Urinary bladder (tissue), 4 donors: Measurements from ENCODE around the gene LAMB2. TPM values are rescaled to one million over a fixed set of nuclear protein-coding genes. Genes with fewer than 3 reads are reported as not detected.

Experiments
- DNase-seq: peaks from one replicate; pipeline ENCODE4 v3.0.0-alpha.2; 2015; ENCODE audit errors: extremely low spot score
- H3K27ac ChIP-seq: one replicate; pipeline ENCODE4 v1.5.1; 2013; ENCODE audit warnings: low read depth, mild to moderate bottlenecking, moderate library complexity
- H3K36me3 ChIP-seq: one replicate; pipeline ENCODE4 v1.6.1; 2013; ENCODE audit warnings: mild to moderate bottlenecking, moderate library complexity; ENCODE audit not compliant: insufficient read depth
- H3K4me1 ChIP-seq: one replicate; pipeline ENCODE4 v1.6.1; 2013; ENCODE audit warnings: mild to moderate bottlenecking, moderate library complexity; ENCODE audit not compliant: insufficient read depth
- H3K4me3 ChIP-seq: one replicate; pipeline ENCODE4 v1.5.1; 2013; ENCODE audit warnings: low read depth, low read length
- WGBS: extraction: QIAGEN DNeasy Blood & Tissue Kit; methylation state at CpG from one replicate; pipeline ENCODE4 v1.1.7; 2013; 5-methylcytosine and 5-hydroxymethylcytosine counted together
- polyA plus RNA-seq: library from polyadenylated mRNA; stranded (reverse); fragments of 200-250 nt; gene quantifications from one replicate; pipeline ENCODE4 v1.2.3, GENCODE V29; 2013
- small RNA-seq: library from RNA; depleted of rRNA; stranded (forward); fragments of <200 nt; gene quantifications from one replicate; pipeline ENCODE3, GENCODE V24; 2014
- total RNA-seq: library from RNA; depleted of rRNA; stranded (reverse); fragments of >200 nt; gene quantifications from one replicate; pipeline ENCODE4 v1.2.3, GENCODE V29; 2014
- donor health status: healthy with polysubstance abuse.
- donor health status: healthy.

LAMB2 gene
- total and polyA plus RNA-seq, 2 donors: 366 to 429 TPM

- no peak overlapping the region for H3K27ac ChIP-seq
- no peak for DNase-seq
- peaks cover 8% of the 10 kb centered on the region for H3K36me3 ChIP-seq
- H3K4me1 ChIP-seq: peaks cover 2% of the 10 kb centered on the region
- 89% methylated on average over 13 of the region's 13 CpGs for WGBS
- no peak overlapping the region for H3K4me3 ChIP-seq
These were observed 33.8 kb downstream of the LAMB2 start for GRCh38 chr3:49098910-49099630.

- WGBS: 49% methylated on average over 5 of the region's 5 CpGs
- Histone ChIP-seq H3K27ac (no peak overlapping the region), H3K4me1 (no peaks in the 10 kb centered on the region), H3K4me3 (no peak overlapping the region), H3K36me3 (peaks cover 8% of the 10 kb centered on the region)
- DNase-seq: no peak
These were observed 34.4 kb downstream of the LAMB2 start for GRCh38 chr3:49098429-49098828.

- under 1% methylated on average over 65 of the region's 65 CpGs for WGBS
- Histone ChIP-seq H3K4me1 (no peaks in the 10 kb centered on the region), H3K27ac (peak within 1 kb of the TSS; percentile 96), H3K4me3 (peak within 1 kb of the TSS; percentile 76), H3K36me3 (no peaks in the 10 kb centered on the region)
- DNase-seq: peak; percentile 98
These were observed 38.7 kb downstream of the LAMB2 start, which contains the start of gene QRICH1 for GRCh38 chr3:49093853-49094767. Gene QRICH1 (minus strand): TSS chr3:49094071. CDS start chr3:49077017, 17,054 bp downstream.

GRCh38 chr3:49092938-49093852 lies 39.7 kb downstream of the LAMB2 start:
- H3K4me1 ChIP-seq: no peaks in the 10 kb centered on the region
- WGBS: under 1% methylated on average over 86 of the region's 86 CpGs

GRCh38 chr3:49081429-49081828 lies 51.4 kb downstream of the LAMB2 start:
- no peaks in the 10 kb centered on the region for H3K4me1 ChIP-seq
- no peak for DNase-seq
- 92% methylated on average over 8 of the region's 8 CpGs for WGBS
- no peak overlapping the region for H3K4me3 ChIP-seq
- H3K36me3 ChIP-seq: peaks cover 4% of the 10 kb centered on the region
- no peak overlapping the region for H3K27ac ChIP-seq

More at GRCh38 chr3:49092938-49093852, 39.7 kb downstream of the LAMB2 start:
- DNase-seq: peak; percentile 15
- Histone ChIP-seq H3K36me3 (no peaks in the 10 kb centered on the region), H3K27ac (peak overlapping the region; percentile 96), H3K4me3 (peak overlapping the region; percentile 76)

GRCh38 chr3:49079270-49079669 lies 53.6 kb downstream of the LAMB2 start:
- peaks cover 4% of the 10 kb centered on the region for H3K36me3 ChIP-seq
- no peak for DNase-seq
- no peaks in the 10 kb centered on the region for H3K4me1 ChIP-seq
- 94% methylated on average over 2 of the region's 2 CpGs for WGBS
- no peak overlapping the region for H3K27ac ChIP-seq
- H3K4me3 ChIP-seq: no peak overlapping the region

- Histone ChIP-seq H3K4me3 (no peak overlapping the region), H3K36me3 (peaks cover 8% of the 10 kb centered on the region), H3K4me1 (no peaks in the 10 kb centered on the region), H3K27ac (no peak overlapping the region)
- WGBS: 84% methylated on average over 4 of the region's 4 CpGs
- DNase-seq: no peak
These were observed 56.2 kb downstream of the LAMB2 start for GRCh38 chr3:49076646-49077045.

GRCh38 chr3:49076116-49076515 lies 56.7 kb downstream of the LAMB2 start:
- peaks cover 8% of the 10 kb centered on the region for H3K36me3 ChIP-seq
- no peaks in the 10 kb centered on the region for H3K4me1 ChIP-seq
- 93% methylated on average over 13 of the region's 13 CpGs for WGBS
- no peak overlapping the region for H3K4me3 ChIP-seq
- DNase-seq: no peak
- no peak overlapping the region for H3K27ac ChIP-seq

Small RNAs within 50 kb of the gene (small RNA-seq; reads per million reads assigned to genes)
- gene RN7SL182P: not detected

Other genes starting within 250 kb of the LAMB2 start
- gene SLC25A20, start 234.2 kb downstream of the LAMB2 start, total RNA-seq: 11.0 TPM
- 14.1 TPM for gene SLC25A20, start 234.2 kb downstream of the LAMB2 start, polyA plus RNA-seq
- gene ARIH2, start 214.2 kb downstream of the LAMB2 start, total RNA-seq: 71.6 TPM
- 59.9 TPM for gene ARIH2, start 214.2 kb downstream of the LAMB2 start, polyA plus RNA-seq
- 30.9 TPM for gene P4HTM, start 142.8 kb downstream of the LAMB2 start, total RNA-seq
- gene P4HTM, start 142.8 kb downstream of the LAMB2 start, polyA plus RNA-seq: 31.6 TPM
- 66.2 TPM for gene WDR6, start 125.7 kb downstream of the LAMB2 start, total RNA-seq
- gene WDR6, start 125.7 kb downstream of the LAMB2 start, polyA plus RNA-seq: 132 TPM
- 26.7 TPM for gene DALRD3, start 114.5 kb downstream of the LAMB2 start, total RNA-seq
- gene DALRD3, start 114.5 kb downstream of the LAMB2 start, polyA plus RNA-seq: 28.3 TPM
- gene NDUFAF3, start 110.9 kb downstream of the LAMB2 start, total RNA-seq: 43.2 TPM
- 81.6 TPM for gene NDUFAF3, start 110.9 kb downstream of the LAMB2 start, polyA plus RNA-seq
- gene IMPDH2, start 103.7 kb downstream of the LAMB2 start, total RNA-seq: 247 TPM
- gene IMPDH2, start 103.7 kb downstream of the LAMB2 start, polyA plus RNA-seq: 192 TPM
- 63.0 TPM for gene QRICH1, start 39.0 kb downstream of the LAMB2 start, total RNA-seq
- gene QRICH1, start 39.0 kb downstream of the LAMB2 start, polyA plus RNA-seq: 40.7 TPM
- 197 TPM for gene QARS1, start 28.3 kb downstream of the LAMB2 start, total RNA-seq
- gene QARS1, start 28.3 kb downstream of the LAMB2 start, polyA plus RNA-seq: 242 TPM
- gene USP19, start 12.2 kb downstream of the LAMB2 start, total RNA-seq: 30.8 TPM
- 44.8 TPM for gene USP19, start 12.2 kb downstream of the LAMB2 start, polyA plus RNA-seq
- 10.3 TPM for gene CCDC71, start 33.3 kb upstream of the LAMB2 start, total RNA-seq
- 25.6 TPM for gene CCDC71, start 33.3 kb upstream of the LAMB2 start, polyA plus RNA-seq
- gene KLHDC8B, start 38.5 kb upstream of the LAMB2 start, total RNA-seq: 27.3 TPM
- gene KLHDC8B, start 38.5 kb upstream of the LAMB2 start, polyA plus RNA-seq: 80.8 TPM
- 6.0 TPM for gene C3orf62, start 144.2 kb upstream of the LAMB2 start, total RNA-seq
- gene C3orf62, start 144.2 kb upstream of the LAMB2 start, polyA plus RNA-seq: 3.0 TPM
- gene USP4, start 207.0 kb upstream of the LAMB2 start, total RNA-seq: 23.7 TPM
- gene USP4, start 207.0 kb upstream of the LAMB2 start, polyA plus RNA-seq: 34.2 TPM
- gene GPX1, start 225.3 kb upstream of the LAMB2 start, total RNA-seq: 49.2 TPM
- 411 TPM for gene GPX1, start 225.3 kb upstream of the LAMB2 start, polyA plus RNA-seq